Stimulated activated CD4-positive, alpha-beta T cell treated with anti-CD3 and anti-CD28 coated beads, Interleukin-1b, Interleukin-23, amount 100 ng/mL, for 4 hours (primary cell): ENCODE data around the gene PRKCH.
A peak's percentile ranks its signal among the peaks of the same experiment; 100 is the strongest.

Experiments used
- DNase-seq, 2 donors: peaks; one replicate each; pipeline ENCODE4 v3.0.0-alpha.2; 2020; ENCODE audit warnings: low read depth in 2 of 2

The PRKCH gene

GRCh38 chr14:61421212-61421923 lies 100.0 kb downstream of the PRKCH start:
- DNase-seq = no peak

DNA sequence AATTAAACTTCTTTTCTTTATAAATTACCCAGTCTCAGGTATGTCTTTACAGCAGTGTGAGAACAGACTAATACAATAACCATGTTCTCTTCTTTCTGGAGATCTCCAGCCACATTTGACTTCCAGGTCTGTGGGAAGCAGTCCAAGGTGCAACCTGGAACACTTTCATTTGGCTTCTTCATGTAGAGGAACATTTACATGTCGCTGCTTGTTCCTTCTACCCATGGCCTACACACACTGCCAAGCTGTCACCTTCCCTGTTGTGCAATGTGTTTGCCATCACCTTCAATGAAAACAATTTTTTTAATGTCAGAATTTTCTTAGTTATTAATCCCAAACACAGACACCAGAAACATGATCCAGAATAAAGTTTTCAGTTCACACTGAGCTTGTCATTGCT lies 104.7 kb downstream of the PRKCH start:
- no peak for DNase-seq

- no peak for DNase-seq
Measured at GRCh38 chr14:61428261-61428660, 106.9 kb downstream of the PRKCH start.

- DNase-seq = no peak
Measured at GRCh38 chr14:61429316-61429715, 107.9 kb downstream of the PRKCH start.

DNA sequence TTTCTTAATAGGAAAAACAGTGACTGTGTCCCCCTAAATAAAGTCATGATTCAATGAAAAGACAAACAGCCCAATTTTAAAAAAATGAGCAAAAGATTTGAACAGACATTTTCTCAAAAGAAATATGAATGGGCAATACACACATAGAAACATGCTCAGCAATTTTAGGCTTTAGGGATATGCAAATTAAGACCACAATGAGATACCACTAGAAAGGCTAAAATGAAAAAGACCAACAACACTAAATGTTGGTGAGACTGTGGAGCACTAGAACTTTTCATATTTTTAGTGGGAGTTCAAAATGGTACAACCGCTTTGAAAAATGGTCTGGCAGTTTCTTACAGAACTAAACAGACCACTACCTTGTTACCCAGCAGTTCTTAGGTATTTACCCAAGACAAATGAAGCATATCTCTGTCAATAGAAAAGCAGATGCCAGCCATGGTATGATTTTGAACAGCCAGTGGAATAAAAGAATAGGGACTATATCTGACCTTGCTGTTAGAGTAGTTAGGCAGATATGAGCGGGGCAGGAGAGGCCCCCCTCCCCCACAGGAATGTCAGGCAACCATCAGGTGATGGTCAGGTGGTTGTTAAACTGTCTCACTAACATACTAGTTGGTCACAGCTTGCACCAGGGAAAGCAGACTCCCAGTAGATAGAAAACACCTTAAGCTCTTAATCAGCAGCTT lies 108.8 kb downstream of the PRKCH start:
- no peak for DNase-seq

DNA sequence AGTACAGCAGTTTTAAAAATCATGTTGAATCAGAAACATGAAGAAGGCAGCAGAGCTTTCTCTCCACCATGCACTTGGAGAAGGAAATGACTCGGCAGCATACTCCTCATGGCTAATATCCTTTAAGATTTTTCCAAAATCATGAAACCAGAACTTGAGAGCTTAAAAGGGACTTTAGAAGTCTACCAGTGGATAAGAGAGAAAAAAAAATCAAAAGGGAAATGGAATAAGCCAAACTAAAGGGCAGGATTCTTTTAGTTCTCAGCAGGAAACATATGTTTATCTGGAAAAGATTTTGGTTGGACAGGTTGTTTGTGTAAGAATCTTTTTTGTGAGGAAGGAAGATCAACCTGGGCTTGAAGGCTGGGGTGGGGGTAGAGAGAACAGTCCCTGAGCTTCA lies 111.8 kb downstream of the PRKCH start:
- DNase-seq = no peak

DNA sequence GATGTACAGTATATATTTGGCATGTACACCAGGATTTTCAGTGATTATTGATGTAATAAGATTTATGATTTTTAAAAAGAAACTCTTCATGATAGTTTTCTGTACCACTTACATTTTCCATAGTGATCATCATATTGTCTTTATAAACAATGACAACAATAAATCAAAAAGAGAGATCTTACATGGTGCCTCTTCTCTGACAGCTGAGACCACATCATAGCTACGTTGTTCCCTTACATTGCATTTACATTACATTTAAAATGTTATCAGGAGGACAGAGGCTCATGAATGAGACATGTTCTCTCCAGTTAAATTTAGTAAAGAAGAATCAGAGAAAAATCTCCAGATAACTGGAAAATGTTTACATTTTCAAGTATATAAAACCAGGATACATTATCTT lies 112.4 kb downstream of the PRKCH start:
- DNase-seq = no peak

- no peak for DNase-seq
Measured at GRCh38 chr14:61434311-61434710, 112.9 kb downstream of the PRKCH start.

GRCh38 chr14:61435563-61436337 lies 114.4 kb downstream of the PRKCH start:
- DNase-seq = no peak

DNA sequence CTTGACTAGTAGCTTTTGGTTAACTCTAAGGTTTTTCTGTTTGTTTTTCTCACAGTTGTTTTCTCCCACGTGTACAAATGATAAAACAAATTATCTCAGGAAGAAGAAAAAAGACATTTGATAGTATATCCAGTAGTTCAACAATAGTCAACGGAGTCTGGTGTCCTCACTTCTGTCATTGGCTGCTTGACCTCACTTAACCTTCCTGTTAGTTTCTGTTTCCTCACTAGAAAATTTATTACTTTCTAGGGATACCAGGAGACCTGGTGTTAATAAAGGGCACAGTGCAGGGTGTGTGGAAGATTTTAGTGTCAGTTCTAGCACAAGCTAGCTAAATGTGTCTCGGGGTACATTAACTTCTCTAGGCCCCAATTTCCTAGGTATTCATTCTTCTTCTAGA lies 116.0 kb downstream of the PRKCH start:
- no peak for DNase-seq

GRCh38 chr14:61438036-61438435 lies 116.7 kb downstream of the PRKCH start:
- DNase-seq = no peak

- no peak for DNase-seq
Measured at GRCh38 chr14:61438497-61438859, 117.1 kb downstream of the PRKCH start.

DNA sequence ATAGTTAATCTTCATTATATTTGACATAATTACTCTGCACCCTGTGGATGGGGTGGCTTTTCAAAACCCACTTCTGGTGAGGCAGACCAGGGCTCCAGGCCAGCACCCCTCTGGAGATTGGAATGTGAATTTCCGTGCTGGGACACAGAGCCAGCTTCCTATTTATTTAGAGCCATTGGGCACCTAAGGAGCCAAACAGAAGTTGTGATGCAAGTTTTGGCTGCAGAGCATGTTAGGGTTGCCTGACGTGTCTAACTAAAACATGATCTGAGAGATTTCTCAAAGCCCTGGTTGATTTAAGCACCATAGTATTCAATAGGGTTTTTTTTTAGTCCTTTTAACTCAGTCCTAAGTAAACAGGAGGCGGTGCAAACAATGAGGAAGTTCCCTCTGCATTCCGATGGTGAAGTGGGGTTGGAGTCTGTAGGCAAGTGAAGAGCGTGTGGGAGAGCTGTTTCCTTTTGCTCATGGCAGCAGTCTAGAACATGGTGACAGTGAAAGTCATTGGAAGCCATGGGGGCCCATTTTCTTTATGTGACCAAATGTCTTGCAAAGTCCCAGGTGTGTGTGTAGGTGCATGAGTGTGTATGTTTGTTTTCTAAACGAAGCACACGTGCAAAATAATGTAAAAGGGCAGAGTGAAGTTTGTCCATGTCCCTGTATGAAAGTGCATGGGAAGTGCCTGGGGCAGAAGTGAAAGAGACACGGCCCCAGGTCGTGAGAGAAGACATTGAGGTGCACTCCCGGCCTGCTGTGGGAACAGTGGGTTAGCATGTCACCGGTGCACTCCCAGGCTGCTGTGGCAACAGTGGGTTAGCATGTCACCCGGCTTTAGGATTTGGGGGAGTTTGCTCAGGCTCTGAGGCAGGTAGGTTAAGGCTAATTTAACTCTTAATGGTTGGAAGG lies 117.7 kb downstream of the PRKCH start:
- no peak for DNase-seq

GRCh38 chr14:61439779-61440418 lies 118.5 kb downstream of the PRKCH start:
- DNase-seq = no peak

DNA sequence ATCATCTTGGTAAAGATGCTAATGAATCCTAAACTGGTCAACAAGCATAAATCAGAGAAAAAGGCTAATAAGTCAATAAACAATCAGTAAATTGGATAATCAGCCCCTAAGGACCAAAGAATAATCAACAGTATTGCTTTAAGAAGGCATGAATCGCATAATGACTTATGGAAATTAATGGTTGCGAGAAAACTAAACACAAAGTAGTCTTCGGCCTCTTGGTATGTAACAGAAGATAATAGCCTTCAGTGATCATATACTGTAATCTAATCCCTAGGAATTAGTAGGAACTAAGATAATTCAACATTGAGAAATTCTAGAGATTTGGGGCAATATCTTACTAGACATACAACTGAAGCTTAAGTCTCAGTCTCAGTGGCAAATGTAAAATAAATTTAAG lies 122.1 kb downstream of the PRKCH start:
- no peak for DNase-seq

GRCh38 chr14:61444215-61444768 lies 122.9 kb downstream of the PRKCH start:
- peak in 1 of 2 donors; percentile 45 for DNase-seq

GRCh38 chr14:61451491-61451890 lies 130.1 kb downstream of the PRKCH start:
- DNase-seq = no peak

GRCh38 chr14:61451891-61452400 lies 130.6 kb downstream of the PRKCH start:
- DNase-seq = no peak

- no peak for DNase-seq
Measured at GRCh38 chr14:61452452-61452851, 131.1 kb downstream of the PRKCH start.

DNA sequence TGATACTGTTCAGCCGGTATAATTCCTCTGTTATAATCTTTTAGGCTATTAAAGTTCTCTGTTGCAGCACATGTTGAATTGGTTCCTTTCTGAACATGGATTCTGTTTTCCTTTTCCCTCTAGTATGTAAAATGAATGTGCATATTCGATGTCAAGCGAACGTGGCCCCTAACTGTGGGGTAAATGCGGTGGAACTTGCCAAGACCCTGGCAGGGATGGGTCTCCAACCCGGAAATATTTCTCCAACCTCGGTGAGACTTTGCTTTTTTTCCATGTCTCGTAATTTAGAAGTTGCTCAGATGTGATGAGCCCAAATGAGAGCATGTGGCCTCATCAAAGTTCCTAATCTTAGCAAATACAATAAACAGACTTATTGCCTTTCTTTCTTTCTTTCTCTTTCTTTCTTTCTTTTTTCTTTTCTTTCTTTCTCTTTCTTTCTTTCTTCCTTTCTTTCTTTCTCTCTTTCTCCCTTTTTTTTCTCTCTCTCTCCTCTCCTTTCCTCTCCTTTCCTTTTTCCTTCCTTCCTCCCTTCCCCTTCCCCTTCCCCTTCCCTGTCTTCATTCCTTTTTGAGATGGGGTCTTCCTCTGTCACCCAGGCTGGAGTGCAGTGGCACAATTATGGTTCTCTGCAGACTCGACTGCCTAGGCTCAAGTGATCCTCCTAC lies 131.9 kb downstream of the PRKCH start:
- DNase-seq = no peak
